ENCODE data around the gene MAN1B1.

MAN1B1 gene

GRCh38 chr9:137086531-137087408, at the start of gene MAN1B1:
TSS of gene MAN1B1 (plus strand) at chr9:137086985. CDS start at chr9:137087000, 15 bp downstream.
- DNase-seq: peak; percentile 91

- DNase-seq: no peak
Observed at GRCh38 chr9:137037035-137037434, 49.8 kb upstream of the MAN1B1 start.

- no peak for DNase-seq
Observed at GRCh38 chr9:137037483-137037882, 49.3 kb upstream of the MAN1B1 start.

- DNase-seq: no peak
Observed at GRCh38 chr9:137038916-137039315, 47.9 kb upstream of the MAN1B1 start.

- DNase-seq: no peak
Observed at GRCh38 chr9:137039611-137040366, 47.0 kb upstream of the MAN1B1 start.

GRCh38 chr9:137040568-137040967, 46.2 kb upstream of the MAN1B1 start:
- DNase-seq: no peak

GRCh38 chr9:137041124-137041523, 45.7 kb upstream of the MAN1B1 start:
- peak; percentile 10 for DNase-seq

- no peak for DNase-seq
Observed at GRCh38 chr9:137042751-137043727, 43.7 kb upstream of the MAN1B1 start.

GRCh38 chr9:137044037-137044436, 42.7 kb upstream of the MAN1B1 start:
- no peak for DNase-seq

GRCh38 chr9:137044502-137045177, 42.1 kb upstream of the MAN1B1 start:
- no peak for DNase-seq

- no peak for DNase-seq
Observed at GRCh38 chr9:137045294-137046087, 41.3 kb upstream of the MAN1B1 start.

GRCh38 chr9:137046088-137046787, 40.5 kb upstream of the MAN1B1 start, which contains the start of gene NPDC1:
TSS of gene NPDC1 (minus strand) at chr9:137046177. CDS start at chr9:137045989, 188 bp downstream.
- peak; percentile 36 for DNase-seq

GRCh38 chr9:137048655-137049543, 37.9 kb upstream of the MAN1B1 start:
- no peak for DNase-seq

GRCh38 chr9:137049544-137050449, 37.0 kb upstream of the MAN1B1 start:
- no peak for DNase-seq

- no peak for DNase-seq
Observed at GRCh38 chr9:137050570-137050969, 36.2 kb upstream of the MAN1B1 start.

- DNase-seq: no peak
Observed at GRCh38 chr9:137051145-137051724, 35.5 kb upstream of the MAN1B1 start.

GRCh38 chr9:137052293-137052692, 34.5 kb upstream of the MAN1B1 start:
- DNase-seq: no peak

All from NCI-H2227 treated with DMSO at 0.1 percent for 48 hours (cell line).